Measurements from ENCODE around the gene PLAAT2. TPM values are rescaled to one million over a fixed set of nuclear protein-coding genes. Genes with fewer than 3 reads are reported as not detected.

Gene PLAAT2
- total RNA-seq, 4 donors from 2014 or later: 38.7 to 47.9 (median 43.0) TPM; not detected in 1

GRCh38 chr11:63504054-63504453, 59.1 kb downstream of the PLAAT2 start:
- no peak for DNase-seq
- no peak for TF ChIP-seq POLR2AphosphoS5 (IDR thresholded peaks at IDR 0.05)
- no peak for TF ChIP-seq POLR2A (IDR thresholded peaks at IDR 0.05)
- TF ChIP-seq CTCF (IDR thresholded peaks at IDR 0.05): no peak
- TF ChIP-seq EP300 (IDR thresholded peaks at IDR 0.05; ENCODE audit: low read depth): no peak
- 70 to 100% methylated on average over 1 of the region's 1 CpG for WGBS, 2 donors (ENCODE audit: low coverage in 1 of 2)
- no peak overlapping the region for H3K4me3 ChIP-seq
- H3K9me3 ChIP-seq: peaks cover 4 to 10% of the 10 kb centered on the region in 2 donors
- H3K27me3 ChIP-seq: no peaks in the 10 kb centered on the region
- intact Hi-C loops (cut with DNase I; ENCODE audit: low total_unique reads) (no loop called here), in situ Hi-C loops (cut with MboI; ENCODE audit: low pct_ligation_motif_present in 1 of 4, low pct_unique_long_range_greater_than_20kb in 1 of 4, low sequenced_read_pairs in 3 of 4) (no loop called here)
- H3K4me1 ChIP-seq: no peaks in the 10 kb centered on the region
- H3K36me3 ChIP-seq: no peaks in the 10 kb centered on the region
- H3K27ac ChIP-seq: no peak overlapping the region

GRCh38 chr11:63503492-63503891, 59.7 kb downstream of the PLAAT2 start:
- intact Hi-C loops (cut with DNase I; ENCODE audit: low total_unique reads): no loop called here

More at GRCh38 chr11:63503492-63503891, 59.7 kb downstream of the PLAAT2 start:
- no peaks in the 10 kb centered on the region for H3K36me3 ChIP-seq
- no peak for DNase-seq
- peaks cover 4 to 13% of the 10 kb centered on the region in 2 donors for H3K9me3 ChIP-seq
- H3K27ac ChIP-seq: no peak overlapping the region
- TF ChIP-seq POLR2AphosphoS5 (IDR thresholded peaks at IDR 0.05) (no peak), CTCF (IDR thresholded peaks at IDR 0.05) (no peak), EP300 (IDR thresholded peaks at IDR 0.05; ENCODE audit: low read depth) (no peak), POLR2A (IDR thresholded peaks at IDR 0.05) (no peak)
- H3K4me1 ChIP-seq: no peaks in the 10 kb centered on the region
- WGBS, 2 donors (ENCODE audit: low coverage in 1 of 2): 49 to 80% methylated on average over 3 to 6 of the region's 6 CpGs
- no peaks in the 10 kb centered on the region for H3K27me3 ChIP-seq
- no peak overlapping the region for H3K4me3 ChIP-seq
- in situ Hi-C loops (cut with MboI; ENCODE audit: low pct_ligation_motif_present in 1 of 4, low pct_unique_long_range_greater_than_20kb in 1 of 4, low sequenced_read_pairs in 3 of 4): no loop called here

Other genes starting within 250 kb of the PLAAT2 start
- gene SLC22A9, start 193.6 kb downstream of the PLAAT2 start, total RNA-seq: not detected
- 1 to 10 TPM in 1 of 4 donors, under 1 TPM in 1, not detected in 2; 0.79 to 1.4 TPM for gene PLAAT5, start 72.2 kb downstream of the PLAAT2 start, total RNA-seq
- under 1 TPM in 1 of 4 donors, not detected in 3; 0.64 TPM for gene LGALS12, start 57.3 kb downstream of the PLAAT2 start, total RNA-seq
- gene PLAAT4, start 26.6 kb downstream of the PLAAT2 start, total RNA-seq: 10 to 100 TPM; 35.4 to 78.6 (median 40.7) TPM
- gene PLAAT3, start 51.1 kb upstream of the PLAAT2 start, total RNA-seq: 10 to 100 TPM in 3 of 4 donors, 1 to 10 TPM in 1; 8.6 to 16.7 (median 10.5) TPM
- 10 to 100 TPM; 18.7 to 60.8 (median 40.0) TPM for gene ATL3, start 108.0 kb upstream of the PLAAT2 start, total RNA-seq
- 100 to 1,000 TPM in 2 of 4 donors, 10 to 100 TPM in 2; 44.8 to 187 (median 117) TPM for gene RTN3, start 118.1 kb upstream of the PLAAT2 start, total RNA-seq
- 10 to 100 TPM in 3 of 4 donors, 1 to 10 TPM in 1; 4.6 to 15.7 (median 11.0) TPM for gene ZFTA, start 205.4 kb upstream of the PLAAT2 start, total RNA-seq